ENCODE data around the gene OR5F1. TPM values are rescaled to one million over a fixed set of nuclear protein-coding genes. Genes with fewer than 3 reads are reported as not detected.

OR5F1 gene
- total RNA-seq = not detected in 2 replicates
- not detected in 2 replicates for polyA plus RNA-seq
- not detected in 2 replicates for polyA plus RNA-seq (2011; cell fraction: cytosol; rRNA removed)
- polyA plus RNA-seq (2011; cell fraction: nucleus; rRNA removed) = not detected in 2 replicates
- not detected in 2 replicates for polyA plus RNA-seq (2012)
- polyA minus RNA-seq = not detected in 2 replicates
- polyA minus RNA-seq (2011; cell fraction: cytosol; rRNA and poly(A)+ RNA removed) = not detected
- polyA minus RNA-seq (2011; cell fraction: nucleus; rRNA and poly(A)+ RNA removed) = not detected in 2 replicates
- not detected for Bru-seq, nascent RNA
- BruChase-seq, experiment 1, labeled RNA remaining after a 6-hour chase = not detected
- not detected for BruChase-seq, experiment 2, labeled RNA remaining after a 2-hour chase
- long read RNA-seq = 0 reads

GRCh38 chr11:55994525-55994924 is at the start of gene OR5F1:
Gene OR5F1 (minus strand): TSS chr11:55994625. CDS start chr11:55994625, 0 bp downstream.
- Histone ChIP-seq H3K4me2 (ENCODE audit: insufficient read depth, low read length) (no peak within 1 kb of the TSS), H3K27ac (ENCODE audit: insufficient read depth, low read depth, low read length) (no peak within 1 kb of the TSS), H3K9me1 (replicated peaks; ENCODE audit: control insufficient read depth, extremely low read depth, insufficient read depth, low read length) (no peaks in the 10 kb centered on the region), H3K9ac (replicated peaks; ENCODE audit: extremely low read depth, insufficient read depth, low read length) (no peak within 1 kb of the TSS), H3K27me3 (ENCODE audit: control insufficient read depth in 2 of 2, insufficient read depth in 2 of 2, low read length in 2 of 2) (no peaks in the 10 kb centered on the region), H2AFZ (ENCODE audit: low read depth, low read length) (no peak within 1 kb of the TSS), H3K36me3 (ENCODE audit: control insufficient read depth in 2 of 2, extremely low read depth in 1 of 2, insufficient read depth in 2 of 2, low read length in 2 of 2) (no peaks in the 10 kb centered on the region), H3K4me3 (replicated peaks in 1 of 3; ENCODE audit: insufficient read depth in 1 of 3, low read depth in 1 of 3, low read length in 3 of 3) (no peak within 1 kb of the TSS), H3K4me1 (ENCODE audit: control insufficient read depth, extremely low read depth, insufficient read depth, low read length) (no peaks in the 10 kb centered on the region), H3K79me2 (ENCODE audit: control insufficient read depth, insufficient read depth, low read length) (no peaks in the 10 kb centered on the region), H3K9me3 (replicated peaks; ENCODE audit: control insufficient read depth, insufficient read depth, low read length) (peaks cover 2% of the 10 kb centered on the region), H4K20me1 (replicated peaks; ENCODE audit: control insufficient read depth, extremely low read depth, insufficient read depth, low read length) (no peaks in the 10 kb centered on the region)
- dilution Hi-C loops (cut with MboI; ENCODE audit: extremely low pct_ligation_motif_present, low sequenced_read_pairs) = no loop called here
- TF ChIP-seq EZH2 (IDR thresholded peaks at IDR 0.05; ENCODE audit: borderline replicate concordance, low read depth, low read length, severe bottlenecking) (no peak), JUN (IDR thresholded peaks at IDR 0.05; ENCODE audit: borderline replicate concordance, insufficient read depth, insufficient read length, low read depth) (no peak), GATA2 (IDR thresholded peaks at IDR 0.05; ENCODE audit: insufficient read depth, insufficient read length, low read depth, low read length) (no peak), FOS (IDR thresholded peaks at IDR 0.05; ENCODE audit: borderline replicate concordance, insufficient read depth, low read length) (no peak), CTCF (IDR thresholded peaks at IDR 0.05; ENCODE audit: extremely low read depth in 1 of 2, insufficient read depth in 1 of 2, low read depth in 1 of 2, low read length in 2 of 2) (no peak), POLR2A (IDR thresholded peaks at IDR 0.05; ENCODE audit: low read depth, low read length) (no peak), MAX (IDR thresholded peaks at IDR 0.05; ENCODE audit: insufficient read depth, insufficient read length) (no peak), POLR2AphosphoS5 (IDR thresholded peaks at IDR 0.05; ENCODE audit: insufficient read depth, low read depth, low read length) (no peak), MYC (IDR thresholded peaks at IDR 0.05; ENCODE audit: low read depth, low read length) (no peak)
- FAIRE-seq (no peak), DNase-seq (ENCODE audit: low read depth, low spot score) (no peak)
- ChIA-PET CTCF (no interaction called here), POLR2A (no interaction called here)
- intact Hi-C loops (cut with micrococcal nuclease) = no loop called here
- no TSS peak for BruUV-seq (replicated peaks)
